MG63 (cell line): Measurements from ENCODE around the gene DNLZ. TPM values are rescaled to one million over a fixed set of nuclear protein-coding genes. Genes with fewer than 3 reads are reported as not detected.
A peak's percentile ranks its signal among the peaks of the same experiment; 100 is the strongest.

Source experiments
- DNase-seq: peaks from one replicate; pipeline ENCODE4 v3.0.0-alpha.2; 2020
- H3K27me3 ChIP-seq: fragments of 250-450 bp; sonication (Bioruptor Pico); 2 replicates; pipeline ENCODE4 v1.5.1; 2020; ENCODE audit warnings: mild to moderate bottlenecking, moderate library complexity
- H3K36me3 ChIP-seq: fragments of 250-450 bp; sonication (Bioruptor Pico); 2 replicates; pipeline ENCODE4 v1.5.1; 2020; ENCODE audit warnings: mild to moderate bottlenecking, moderate library complexity
- H3K4me3 ChIP-seq: fragments of 250-450 bp; sonication (Bioruptor Pico); 2 replicates; pipeline ENCODE4 v1.5.1; 2020; ENCODE audit warnings: mild to moderate bottlenecking, moderate library complexity
- H3K9me3 ChIP-seq: fragments of 250-450 bp; sonication (Bioruptor Pico); 2 replicates; pipeline ENCODE4 v1.5.1; 2020; ENCODE audit warnings: mild to moderate bottlenecking, moderate library complexity
- total RNA-seq: library from RNA; depleted of rRNA; stranded (reverse); fragments of >200 nt; shearing (Covaris generic); gene quantifications from 2 replicates; pipeline ENCODE4 v1.2.3, GENCODE V29; 2014; ENCODE audit warnings: low replicate concordance

The DNLZ gene
- total RNA-seq, 1 experiment from 2014 or later = 47.9 TPM

- no peak for DNase-seq
- peaks cover 30% of the 10 kb centered on the region for H3K36me3 ChIP-seq
- H3K4me3 ChIP-seq = no peak overlapping the region
- no peaks in the 10 kb centered on the region for H3K9me3 ChIP-seq
- H3K27me3 ChIP-seq = no peaks in the 10 kb centered on the region
These were observed 19.9 kb upstream of the DNLZ start for GRCh38 chr9:136383436-136383835.

DNA sequence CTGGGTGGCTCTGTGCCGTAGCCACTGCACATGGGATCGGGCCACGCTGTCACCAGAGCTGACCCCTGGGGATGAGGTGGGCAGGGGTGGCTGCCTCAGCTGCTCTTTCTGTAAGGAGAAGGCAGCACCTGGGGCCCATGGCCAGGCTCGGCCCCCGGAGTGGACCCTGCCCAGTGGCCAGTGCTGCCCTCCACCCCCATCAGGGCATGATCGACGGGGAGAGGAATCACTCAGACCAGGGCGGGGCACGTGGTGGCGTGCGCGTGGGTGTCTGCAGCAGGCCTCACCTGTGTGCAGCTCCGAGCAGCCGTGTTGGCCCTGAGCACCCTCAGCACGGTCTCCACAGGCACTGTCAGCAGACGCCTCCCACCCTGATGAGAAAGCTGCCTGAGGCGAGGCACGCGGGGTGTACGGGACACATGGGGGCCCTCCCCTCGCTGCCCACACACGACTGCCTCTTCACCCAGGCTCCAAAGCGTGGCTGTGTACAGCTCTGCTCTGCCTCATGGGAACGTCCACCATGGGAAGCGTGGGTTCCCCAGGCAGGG lies 18.5 kb upstream of the DNLZ start:
- H3K36me3 ChIP-seq = peaks cover 21% of the 10 kb centered on the region

DNA sequence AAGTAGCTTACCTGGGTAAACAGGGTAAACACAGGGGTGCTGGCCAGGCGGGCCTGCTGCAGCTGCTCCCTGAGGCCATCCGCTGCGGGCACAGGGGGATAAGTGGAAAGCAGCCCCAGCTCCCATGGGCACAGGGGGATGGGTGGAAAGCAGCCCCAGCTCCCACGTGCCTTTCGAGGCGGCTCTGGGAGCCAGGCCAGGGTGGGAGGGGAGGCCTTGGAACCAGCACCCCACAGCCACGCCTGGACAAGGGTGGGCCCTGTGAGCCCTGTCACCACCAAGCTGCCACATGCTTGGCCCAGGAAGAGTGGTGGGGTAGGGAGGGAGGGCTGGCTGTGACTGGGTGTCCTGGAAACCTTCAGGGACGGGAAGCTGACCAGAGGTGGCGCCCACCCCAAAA lies 17.8 kb upstream of the DNLZ start:
- Histone ChIP-seq H3K27me3 (no peaks in the 10 kb centered on the region), H3K9me3 (no peaks in the 10 kb centered on the region), H3K4me3 (no peak overlapping the region), H3K36me3 (peaks cover 15% of the 10 kb centered on the region)
- no peak for DNase-seq

More for the DNA sequence above, 18.5 kb upstream of the DNLZ start:
- DNase-seq = no peak
- no peaks in the 10 kb centered on the region for H3K27me3 ChIP-seq
- H3K4me3 ChIP-seq = no peak overlapping the region
- no peaks in the 10 kb centered on the region for H3K9me3 ChIP-seq

- peaks cover 15% of the 10 kb centered on the region for H3K36me3 ChIP-seq
- DNase-seq = no peak
- H3K9me3 ChIP-seq = no peaks in the 10 kb centered on the region
- no peak overlapping the region for H3K4me3 ChIP-seq
- no peaks in the 10 kb centered on the region for H3K27me3 ChIP-seq
These were observed 16.8 kb upstream of the DNLZ start for GRCh38 chr9:136380381-136380780.

DNA sequence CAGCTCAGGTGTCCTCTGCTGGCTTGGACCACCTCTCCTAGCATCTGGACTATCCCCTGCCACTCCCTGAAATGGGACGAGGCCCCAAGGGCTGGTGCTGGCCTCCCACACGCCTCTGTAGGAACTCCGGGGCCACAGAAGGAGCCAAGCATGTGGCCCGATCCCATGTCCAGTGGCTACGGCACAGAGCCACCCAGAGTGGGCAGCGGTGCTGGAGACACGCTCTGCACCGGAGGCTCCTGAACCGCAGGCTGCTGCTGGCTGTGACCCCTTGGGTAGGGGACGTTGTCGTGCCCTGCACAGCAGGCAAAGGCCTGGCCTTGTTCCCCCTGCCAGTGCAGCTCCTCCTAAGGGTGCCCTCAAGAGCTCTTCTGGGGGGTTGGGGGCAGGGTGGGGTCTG lies 16.3 kb upstream of the DNLZ start:
- no peak for DNase-seq
- peaks cover 11% of the 10 kb centered on the region for H3K36me3 ChIP-seq
- no peak overlapping the region for H3K4me3 ChIP-seq
- no peaks in the 10 kb centered on the region for H3K27me3 ChIP-seq
- H3K9me3 ChIP-seq = no peaks in the 10 kb centered on the region

GRCh38 chr9:136379401-136379800 lies 15.9 kb upstream of the DNLZ start:
- peaks cover 8% of the 10 kb centered on the region for H3K36me3 ChIP-seq

GRCh38 chr9:136379003-136379287 lies 15.4 kb upstream of the DNLZ start:
- DNase-seq = no peak
- Histone ChIP-seq H3K9me3 (no peaks in the 10 kb centered on the region), H3K27me3 (no peaks in the 10 kb centered on the region), H3K4me3 (no peak overlapping the region), H3K36me3 (peaks cover 4% of the 10 kb centered on the region)

More at GRCh38 chr9:136379401-136379800, 15.9 kb upstream of the DNLZ start:
- H3K4me3 ChIP-seq = no peak overlapping the region
- DNase-seq = no peak
- H3K9me3 ChIP-seq = no peaks in the 10 kb centered on the region
- no peaks in the 10 kb centered on the region for H3K27me3 ChIP-seq

DNA sequence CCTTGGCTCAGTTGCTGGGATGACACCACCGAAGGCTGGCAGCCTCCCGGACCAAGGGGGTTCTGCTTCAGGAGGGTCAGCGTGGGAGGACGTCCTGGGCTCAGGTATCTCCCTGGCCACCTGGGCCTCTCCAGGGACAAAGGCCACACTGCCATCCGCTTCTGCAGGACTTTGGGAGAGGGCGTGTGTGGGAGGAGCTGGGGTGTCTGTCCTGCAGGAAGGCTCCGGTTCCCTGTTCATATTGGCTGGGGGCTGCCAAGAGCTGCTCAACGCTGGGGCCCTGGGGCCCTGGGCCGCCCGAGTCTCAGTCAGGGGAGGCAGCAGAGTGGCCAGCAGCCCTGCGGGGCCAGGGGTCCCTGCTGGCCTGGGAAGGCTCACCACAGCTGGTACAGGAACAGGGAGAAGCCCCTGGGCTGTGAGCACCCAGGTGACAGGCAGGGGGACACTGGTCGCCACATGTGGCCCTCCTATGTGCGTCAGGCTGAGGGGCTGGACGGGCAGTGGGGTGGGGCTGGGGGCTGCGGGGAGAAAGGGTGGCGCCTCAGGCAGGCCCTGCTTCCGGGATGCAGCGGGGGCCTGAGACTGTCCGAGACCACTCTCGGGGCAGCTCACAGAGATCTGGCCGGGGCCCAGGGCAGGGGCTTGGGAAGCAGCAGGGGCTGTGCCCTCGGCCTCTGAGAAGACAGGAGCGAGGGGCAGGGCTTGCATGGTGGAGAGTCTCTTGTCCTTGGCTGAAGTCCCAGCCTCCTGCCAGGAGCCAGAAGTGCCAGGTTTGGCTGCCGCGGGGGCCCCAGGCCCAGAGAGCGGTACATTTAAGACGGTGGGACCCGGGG lies 14.8 kb upstream of the DNLZ start:
- H3K27me3 ChIP-seq = no peaks in the 10 kb centered on the region
- no peaks in the 10 kb centered on the region for H3K9me3 ChIP-seq
- no peak for DNase-seq
- peaks cover 3% of the 10 kb centered on the region for H3K36me3 ChIP-seq
- H3K4me3 ChIP-seq = no peak overlapping the region

- no peak overlapping the region for H3K4me3 ChIP-seq
- no peaks in the 10 kb centered on the region for H3K27me3 ChIP-seq
- DNase-seq = no peak
- H3K9me3 ChIP-seq = no peaks in the 10 kb centered on the region
- peaks cover 3% of the 10 kb centered on the region for H3K36me3 ChIP-seq
These were observed 14.0 kb upstream of the DNLZ start for GRCh38 chr9:136377341-136378169.

DNA sequence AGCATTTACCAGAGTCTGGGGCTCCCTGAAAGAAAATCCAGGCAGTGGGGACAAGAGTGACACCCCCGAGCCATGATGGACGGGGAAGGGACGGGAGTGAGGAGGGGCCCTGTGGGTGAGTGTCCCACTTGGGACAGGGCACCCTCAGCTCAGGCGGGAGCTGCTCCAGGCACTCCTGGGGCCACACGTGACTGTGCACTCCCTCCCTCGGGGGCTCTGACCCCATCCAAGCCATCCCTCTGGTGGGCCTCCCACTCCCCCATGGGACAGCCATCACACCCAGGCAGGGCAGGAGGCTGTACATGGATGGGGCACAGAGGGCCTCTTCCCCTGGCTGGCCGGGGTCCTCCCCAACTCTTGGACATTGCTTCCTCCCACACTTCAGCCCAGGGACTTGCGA lies 12.9 kb upstream of the DNLZ start:
- no peaks in the 10 kb centered on the region for H3K9me3 ChIP-seq
- no peak overlapping the region for H3K4me3 ChIP-seq
- no peaks in the 10 kb centered on the region for H3K27me3 ChIP-seq
- H3K36me3 ChIP-seq = peaks cover 3% of the 10 kb centered on the region
- DNase-seq = no peak

DNA sequence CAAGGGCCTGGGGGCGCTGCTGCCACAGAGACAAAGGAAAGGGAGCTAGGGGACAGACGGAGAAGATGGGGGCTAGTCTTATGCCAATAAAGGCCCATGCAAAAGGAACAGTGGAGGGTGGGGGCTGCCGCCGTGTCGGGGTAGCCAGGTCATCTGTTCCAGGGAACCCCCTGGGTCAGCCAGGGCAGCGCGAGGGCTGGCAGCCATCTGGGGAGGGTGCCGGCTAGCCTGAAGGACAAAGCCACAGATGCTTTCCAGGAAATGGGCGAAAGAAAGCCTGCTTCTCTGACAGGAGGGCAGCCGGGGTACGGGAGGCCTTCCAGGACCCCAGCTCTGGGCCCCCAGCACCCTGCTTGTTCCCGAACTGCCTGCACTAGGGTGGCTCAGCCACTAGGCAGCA lies 11.6 kb upstream of the DNLZ start:
- H3K9me3 ChIP-seq = no peaks in the 10 kb centered on the region
- H3K27me3 ChIP-seq = no peaks in the 10 kb centered on the region
- no peaks in the 10 kb centered on the region; the same call in none of the 2 replicates for H3K36me3 ChIP-seq
- H3K4me3 ChIP-seq = no peak overlapping the region
- DNase-seq = no peak

- no peak for DNase-seq
- no peaks in the 10 kb centered on the region; the same call in none of the 2 replicates for H3K36me3 ChIP-seq
- no peaks in the 10 kb centered on the region for H3K27me3 ChIP-seq
- H3K9me3 ChIP-seq = no peaks in the 10 kb centered on the region
- no peak overlapping the region for H3K4me3 ChIP-seq
These were observed 10.6 kb upstream of the DNLZ start for GRCh38 chr9:136374183-136374575.

DNA sequence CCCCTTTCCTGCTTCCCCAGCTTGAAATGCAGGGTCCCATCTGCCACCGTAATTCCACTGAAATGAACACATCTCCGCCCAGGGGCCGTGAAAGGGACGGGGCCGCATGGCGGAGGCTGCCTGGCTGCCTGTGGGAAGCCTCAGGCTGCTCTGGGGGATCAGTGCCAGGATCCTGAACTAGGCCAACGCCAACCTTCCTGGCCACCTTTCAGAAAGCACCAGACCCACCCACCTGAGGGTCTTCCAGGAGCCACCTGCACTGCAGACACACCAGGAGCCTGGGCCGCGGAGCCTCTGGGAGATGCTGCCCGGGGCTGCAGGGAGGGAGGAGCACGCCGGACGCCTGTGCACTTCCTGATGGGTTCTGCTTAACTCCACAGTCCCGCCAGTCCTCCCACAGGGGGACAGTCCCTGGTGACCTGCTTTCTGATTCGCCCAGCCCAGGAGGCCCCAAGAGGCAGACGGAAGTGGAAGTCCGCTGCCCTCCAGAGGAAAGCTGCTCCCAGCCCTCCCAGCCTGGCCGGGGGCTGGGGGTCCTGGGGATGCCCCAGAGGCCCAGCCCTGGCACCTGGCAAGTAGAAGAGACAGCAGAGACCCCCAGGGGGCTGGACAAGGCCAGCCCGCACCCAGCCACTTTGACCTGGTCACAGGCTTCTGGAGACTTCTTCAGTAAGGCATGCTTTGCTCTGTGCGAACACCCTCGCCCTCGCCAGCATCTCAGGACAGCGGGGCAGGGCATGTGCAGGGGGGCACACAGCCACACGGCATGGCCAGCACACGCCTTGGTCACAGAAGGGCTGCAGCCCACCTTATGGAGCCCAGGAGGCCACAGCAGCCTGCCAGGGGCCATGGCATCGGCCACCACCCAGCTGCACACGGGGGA lies 10.0 kb upstream of the DNLZ start, which contains the start of gene CARD9:
Gene CARD9 (minus strand): TSS at position 370 of the 883 bp plus-strand sequence. CDS start 1,591 bp downstream, outside the sequence.
- H3K4me3 ChIP-seq = no peak within 1 kb of the TSS
- no peaks in the 10 kb centered on the region; the same call in 1 of the 2 replicates for H3K36me3 ChIP-seq
- H3K27me3 ChIP-seq = no peaks in the 10 kb centered on the region
- no peak for DNase-seq
- H3K9me3 ChIP-seq = no peaks in the 10 kb centered on the region

- Histone ChIP-seq H3K27me3 (no peaks in the 10 kb centered on the region), H3K4me3 (no peak overlapping the region), H3K36me3 (no peaks in the 10 kb centered on the region; the same call in 1 of the 2 replicates)
These were observed 9.2 kb upstream of the DNLZ start for GRCh38 chr9:136372561-136373299.

DNA sequence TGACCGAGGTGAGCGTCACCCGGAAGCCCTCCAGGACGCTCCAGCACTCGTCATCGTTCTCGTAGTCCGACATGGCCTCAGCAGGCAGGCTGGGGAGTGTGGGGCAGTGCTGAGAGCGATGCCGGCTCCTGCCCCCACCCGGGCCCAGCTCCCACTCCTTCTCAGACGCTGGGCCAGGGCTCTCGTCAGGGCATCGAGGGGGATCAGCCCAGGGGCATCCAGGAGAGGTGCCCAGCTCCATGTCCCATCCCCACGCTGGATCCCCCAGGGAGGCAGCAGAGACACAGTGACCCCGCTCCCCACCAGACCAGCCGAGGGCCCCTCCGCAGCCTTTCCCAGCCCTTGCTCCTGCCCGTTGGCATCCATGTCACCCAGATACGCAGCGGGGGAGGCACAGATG lies 8.5 kb upstream of the DNLZ start:
- H3K27me3 ChIP-seq = no peaks in the 10 kb centered on the region
- H3K9me3 ChIP-seq = no peaks in the 10 kb centered on the region
- DNase-seq = no peak
- no peak overlapping the region for H3K4me3 ChIP-seq
- H3K36me3 ChIP-seq = no peaks in the 10 kb centered on the region; the same call in 1 of the 2 replicates

More at GRCh38 chr9:136372561-136373299, 9.2 kb upstream of the DNLZ start:
- peak; percentile 33 for DNase-seq
- no peaks in the 10 kb centered on the region for H3K9me3 ChIP-seq

DNA sequence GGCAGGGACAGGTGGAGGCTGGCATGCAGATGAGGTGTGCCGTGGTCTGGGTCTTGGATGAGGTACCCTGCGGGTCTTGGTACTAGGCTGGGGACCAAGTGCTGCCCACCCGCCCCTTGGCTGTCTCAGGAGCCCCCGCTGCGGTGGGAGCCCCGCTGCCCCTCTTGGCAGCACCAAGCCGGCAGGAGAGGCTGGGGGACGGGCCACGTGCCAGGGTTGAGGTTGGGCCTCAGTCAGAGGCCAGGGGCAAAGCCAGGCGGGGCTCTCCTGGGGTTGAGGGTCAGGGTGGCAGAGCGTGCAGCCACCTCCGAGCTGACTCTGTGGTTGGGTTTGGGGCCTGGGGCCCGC lies 8.0 kb upstream of the DNLZ start:
- no peaks in the 10 kb centered on the region; the same call in 1 of the 2 replicates for H3K36me3 ChIP-seq
- H3K27me3 ChIP-seq = no peaks in the 10 kb centered on the region
- H3K9me3 ChIP-seq = no peaks in the 10 kb centered on the region
- no peak for DNase-seq
- no peak overlapping the region for H3K4me3 ChIP-seq
